ELF-1 (cell line): ENCODE data around the gene CRYGS.

Experiments
- DNase-seq: peaks from one replicate; pipeline ENCODE4 v3.0.0-alpha.2; 2016; ENCODE audit warnings: low read depth, low spot score

Gene CRYGS

GRCh38 chr3:186493525-186494255 lies 50.5 kb downstream of the CRYGS start:
- no peak for DNase-seq

- no peak for DNase-seq
These were observed 51.7 kb downstream of the CRYGS start for GRCh38 chr3:186492385-186492984.

GRCh38 chr3:186489507-186489906 lies 54.7 kb downstream of the CRYGS start:
- no peak for DNase-seq
